AG04449 (cell line): Measurements from ENCODE around the gene ABCD3.

Experiments
- CTCF ChIA-PET: fragments of 350-600 bp; formaldehyde crosslinking; extraction: SDS; loops from one replicate; lab custom pipeline; 2021; ENCODE audit warnings: antibody characterized with exemption; lab: Yijun Ruan, JAX
- POLR2A ChIA-PET: fragments of 400-600, 350-600 bp; formaldehyde crosslinking; extraction: SDS; loops from one replicate; lab custom pipeline; 2020; ENCODE audit warnings: antibody characterized with exemption, inconsistent platforms; lab: Yijun Ruan, JAX
- DNase-seq: peaks from one replicate; pipeline ENCODE4 v3.0.0-alpha.2; 2010; ENCODE audit warnings: low read depth, low spot score
- H3K4me3 ChIP-seq: 2 replicates; pipeline ENCODE4 v1.5.1; 2011; ENCODE audit warnings: low read depth, mild to moderate bottlenecking, control low read depth, low read length
- TF ChIP-seq, protein P1 (sequence below): IDR thresholded peaks from one replicate; pipeline ENCODE4 v1.5.1; 2011; ENCODE audit warnings: mild to moderate bottlenecking, moderate library complexity, low read length, control low read depth, inconsistent platforms; ENCODE audit not compliant: insufficient read depth; ENCODE audit errors: missing control alignments

ABCD3 gene

DNA sequence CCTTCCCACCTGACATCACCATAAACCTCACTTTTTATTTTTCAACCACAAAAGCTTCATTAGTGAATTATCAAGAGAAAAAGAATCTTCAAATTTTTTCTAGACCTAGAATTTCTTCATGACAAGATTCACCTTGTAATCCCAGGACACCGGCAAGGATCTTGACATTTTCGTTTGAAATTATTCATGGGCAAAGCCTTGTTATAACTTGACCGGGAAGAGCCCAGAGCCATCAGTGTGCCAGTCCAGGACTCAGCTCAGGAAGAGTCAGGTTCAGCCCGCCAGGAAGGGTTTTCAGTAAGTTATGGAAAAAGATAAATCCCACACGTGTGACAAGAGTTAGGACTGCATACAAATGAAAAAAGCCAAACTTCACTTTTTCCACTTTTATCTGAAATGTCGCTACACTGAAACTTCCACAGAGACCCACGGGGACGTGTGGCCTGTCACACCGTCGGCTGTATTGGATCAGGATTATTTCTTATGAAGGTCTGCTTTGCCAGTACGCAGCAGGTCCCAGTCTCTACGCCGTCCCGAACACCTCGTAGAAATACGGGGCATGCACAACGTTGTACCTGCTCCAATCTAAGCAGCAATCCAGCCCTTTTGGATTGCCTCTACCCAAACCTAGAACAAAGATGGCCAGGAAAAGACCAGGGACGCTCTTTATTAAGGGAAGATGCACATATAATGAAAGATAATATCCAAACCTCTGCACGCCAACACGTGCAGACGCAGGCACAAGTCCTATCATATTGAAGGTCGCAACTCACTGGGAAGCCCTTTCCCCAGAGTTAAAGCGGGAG lies 122.5 kb downstream of the ABCD3 start:
- CTCF ChIA-PET = interaction anchor here (1.1 to 3.9 kb wide), 7 partner anchors 11 to 265 kb away, joined by 3 to 24 read pairs (median 9); no protein-coding TSS in a partner anchor
- peak overlapping the region; percentile 66 for H3K4me3 ChIP-seq
- no peak for DNase-seq
- TF ChIP-seq, protein P1, sequence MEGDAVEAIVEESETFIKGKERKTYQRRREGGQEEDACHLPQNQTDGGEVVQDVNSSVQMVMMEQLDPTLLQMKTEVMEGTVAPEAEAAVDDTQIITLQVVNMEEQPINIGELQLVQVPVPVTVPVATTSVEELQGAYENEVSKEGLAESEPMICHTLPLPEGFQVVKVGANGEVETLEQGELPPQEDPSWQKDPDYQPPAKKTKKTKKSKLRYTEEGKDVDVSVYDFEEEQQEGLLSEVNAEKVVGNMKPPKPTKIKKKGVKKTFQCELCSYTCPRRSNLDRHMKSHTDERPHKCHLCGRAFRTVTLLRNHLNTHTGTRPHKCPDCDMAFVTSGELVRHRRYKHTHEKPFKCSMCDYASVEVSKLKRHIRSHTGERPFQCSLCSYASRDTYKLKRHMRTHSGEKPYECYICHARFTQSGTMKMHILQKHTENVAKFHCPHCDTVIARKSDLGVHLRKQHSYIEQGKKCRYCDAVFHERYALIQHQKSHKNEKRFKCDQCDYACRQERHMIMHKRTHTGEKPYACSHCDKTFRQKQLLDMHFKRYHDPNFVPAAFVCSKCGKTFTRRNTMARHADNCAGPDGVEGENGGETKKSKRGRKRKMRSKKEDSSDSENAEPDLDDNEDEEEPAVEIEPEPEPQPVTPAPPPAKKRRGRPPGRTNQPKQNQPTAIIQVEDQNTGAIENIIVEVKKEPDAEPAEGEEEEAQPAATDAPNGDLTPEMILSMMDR = no peak
- POLR2A ChIA-PET = interaction anchor here (0.7 to 1.1 kb wide), 4 partner anchors 10 to 173 kb away, joined by 3 to 5 read pairs (median 4); no protein-coding TSS in a partner anchor

DNA sequence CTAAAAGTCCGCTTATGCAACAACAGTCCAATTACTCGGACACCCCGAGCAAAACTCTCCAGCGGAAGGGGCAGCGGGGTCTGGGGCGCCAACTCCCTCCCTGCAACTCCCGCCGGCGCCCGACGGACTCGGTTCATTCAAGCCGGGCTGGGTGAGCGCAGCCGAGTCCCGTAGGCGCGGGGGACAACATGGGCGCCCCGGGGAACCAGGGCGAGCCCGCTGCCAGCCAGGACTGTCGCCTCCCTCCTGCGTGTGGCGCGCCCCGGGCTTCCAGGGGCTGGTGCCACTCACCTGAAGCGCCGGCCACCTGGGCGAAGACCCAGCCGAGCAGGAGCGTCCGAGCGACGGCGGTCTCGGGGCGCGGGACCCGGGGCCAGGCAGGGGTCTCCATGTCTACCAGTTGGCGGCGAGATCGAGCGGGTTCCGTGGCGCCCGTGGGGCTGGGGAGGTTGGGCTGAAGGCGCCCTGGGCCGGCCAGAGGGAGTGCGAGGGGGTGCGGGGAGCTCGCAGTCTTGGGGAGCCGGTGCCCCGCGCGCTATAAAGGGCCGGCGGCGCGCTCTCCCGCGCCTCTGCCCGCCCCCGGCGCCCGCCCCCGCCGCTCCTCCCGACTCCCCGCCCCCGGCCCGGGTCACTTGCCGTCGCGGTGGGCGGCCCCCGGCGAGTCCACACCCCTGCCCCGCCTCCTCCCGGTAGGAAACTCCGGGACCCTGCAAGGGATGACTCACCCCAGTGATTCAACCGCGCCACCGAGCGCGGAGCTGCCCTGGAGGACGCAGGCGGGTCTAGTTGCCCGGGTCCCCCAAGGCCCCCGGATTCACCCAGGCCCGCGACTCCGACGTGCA lies 123.3 kb downstream of the ABCD3 start, which contains the start of gene F3:
TSS of gene F3 (minus strand) at position 514 of the 842 bp plus-strand sequence. CDS start at position 391, 123 bp downstream.
- ChIA-PET POLR2A (interaction anchor here (0.9 to 2.1 kb wide), 5 partner anchors 11 to 172 kb away, joined by 3 to 8 read pairs (median 4); no protein-coding TSS in a partner anchor), CTCF (interaction anchor here (0.9 to 3.9 kb wide), 7 partner anchors 8 to 265 kb away, joined by 4 to 24 read pairs (median 9); no protein-coding TSS in a partner anchor)
- no peak for DNase-seq
- H3K4me3 ChIP-seq = peak within 1 kb of the TSS; percentile 66
- TF ChIP-seq, protein P1 = peak; percentile 15

DNA sequence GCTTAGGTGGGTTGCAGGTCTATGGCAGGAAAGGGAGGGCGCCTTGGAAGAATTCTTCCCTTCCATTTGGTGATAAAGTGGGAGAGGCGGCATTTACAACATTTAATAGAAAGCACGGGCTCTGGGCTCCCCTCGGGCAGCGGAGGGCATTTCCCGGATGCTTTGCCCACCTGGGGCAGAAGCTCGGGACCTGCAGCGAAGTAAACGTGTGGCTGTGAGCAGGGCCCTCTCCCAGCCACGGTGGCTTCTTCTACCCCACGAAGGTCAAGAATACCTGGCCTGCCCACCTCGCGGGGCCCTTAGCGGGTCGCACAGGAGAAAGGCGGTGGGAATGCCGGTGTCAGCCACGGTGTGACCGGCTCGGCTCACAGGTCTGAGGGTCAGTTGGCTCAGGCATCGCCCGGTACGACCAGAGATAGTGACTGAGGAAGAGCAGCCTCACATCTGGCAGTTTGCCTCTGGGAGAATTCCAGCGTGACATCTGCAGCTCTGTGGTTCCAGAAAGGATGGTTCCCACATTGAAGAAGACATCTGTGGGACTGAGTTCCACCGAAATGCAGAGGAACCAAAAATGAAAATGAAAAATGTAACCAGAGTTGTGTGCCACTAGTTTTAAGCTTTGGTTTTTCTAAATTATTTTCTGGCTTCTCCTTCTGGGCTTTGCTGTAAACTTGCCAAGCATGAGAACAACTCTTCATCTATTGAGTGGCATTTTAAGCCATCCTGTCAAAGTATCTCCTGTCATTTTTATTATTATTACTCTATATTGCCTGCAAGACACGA lies 124.1 kb downstream of the ABCD3 start:
- ChIA-PET POLR2A (interaction anchor here (1.0 to 2.1 kb wide), 4 partner anchors 12 to 172 kb away, joined by 4 to 8 read pairs (median 4); no protein-coding TSS in a partner anchor), CTCF (interaction anchor here (0.8 to 2.3 kb wide), 7 partner anchors 8 to 264 kb away, joined by 3 to 11 read pairs (median 4); no protein-coding TSS in a partner anchor)
- TF ChIP-seq, protein P1 = no peak
- no peak for DNase-seq
- peak overlapping the region; percentile 66 for H3K4me3 ChIP-seq

DNA sequence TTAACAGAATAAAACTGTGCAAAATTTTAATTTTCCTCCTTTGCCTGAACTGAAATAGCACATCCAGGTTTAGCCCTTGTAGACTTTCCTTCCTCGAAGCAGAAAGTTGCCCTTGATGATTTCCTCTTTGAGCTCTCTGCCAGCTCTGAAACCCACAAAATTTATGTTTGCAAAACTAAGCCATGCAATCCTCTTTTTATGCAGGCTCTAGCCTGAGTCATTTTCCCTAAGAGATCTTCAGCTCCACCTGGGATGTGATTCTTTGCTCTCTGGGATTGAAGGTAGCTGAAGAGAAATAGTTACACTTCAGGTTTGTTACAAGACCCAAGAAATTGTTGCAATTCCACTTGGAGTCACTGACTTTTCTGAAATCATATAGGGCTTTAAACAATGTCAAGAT lies 124.8 kb downstream of the ABCD3 start:
- DNase-seq = no peak
- ChIA-PET POLR2A (interaction anchor here (2.1 kb wide), 1 partner anchor 37 kb away, joined by 8 read pairs; no protein-coding TSS in a partner anchor), CTCF (interaction anchor here (0.8 to 2.3 kb wide), 7 partner anchors 9 to 263 kb away, joined by 3 to 11 read pairs (median 4); no protein-coding TSS in a partner anchor)
- no peak overlapping the region for H3K4me3 ChIP-seq
- TF ChIP-seq, protein P1 = no peak

DNA sequence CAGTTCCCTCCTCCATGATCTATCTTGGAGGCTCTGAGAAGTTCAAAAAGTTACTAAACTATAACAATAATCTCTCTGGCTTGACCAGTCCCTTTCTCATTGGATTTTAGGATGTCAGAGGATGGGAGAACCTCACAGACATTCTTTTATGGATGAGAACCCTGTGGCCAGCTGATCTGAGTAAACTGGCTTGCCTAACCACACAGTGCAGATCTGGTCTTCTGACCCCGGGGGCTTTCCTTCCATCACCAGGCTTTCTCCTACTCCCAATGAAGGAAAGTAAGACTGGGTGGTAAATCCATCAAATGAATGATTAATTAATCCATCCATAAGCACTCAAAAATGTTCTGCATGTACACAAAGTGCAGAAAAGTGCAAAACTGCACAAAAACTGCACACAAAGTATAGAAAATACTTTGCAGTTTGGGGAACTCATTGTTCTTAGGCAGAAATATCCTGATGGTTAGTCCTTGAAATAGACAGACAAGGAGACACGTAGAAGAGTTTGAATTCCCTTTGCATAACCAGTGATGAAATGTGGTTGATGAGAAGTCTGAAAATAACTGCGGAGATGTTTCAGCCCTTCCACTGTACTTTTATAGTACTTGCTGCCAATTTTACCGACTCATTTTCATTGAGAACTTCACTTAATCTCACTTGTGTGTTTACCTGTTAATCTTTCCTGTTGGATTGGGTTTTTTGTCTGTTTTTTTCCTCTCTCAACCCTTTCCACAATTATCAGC lies 125.9 kb downstream of the ABCD3 start:
- POLR2A ChIA-PET = interaction anchor here (0.7 kb wide), 1 partner anchor 182 kb away, joined by 3 read pairs; no protein-coding TSS in a partner anchor
- CTCF ChIA-PET = interaction anchor here (1.0 to 3.9 kb wide), 3 partner anchors 256 to 262 kb away, joined by 4 to 16 read pairs (median 11); no protein-coding TSS in a partner anchor
- TF ChIP-seq, protein P1 = no peak
- no peak overlapping the region for H3K4me3 ChIP-seq
- no peak for DNase-seq
